IMR-90 (cell line): ENCODE results near the gene ARMC6.

Source experiments
- CEBPB ChIP-seq: IDR thresholded peaks from 2 replicates; pipeline ENCODE4 v1.6.1; 2012; ENCODE audit warnings: low read depth, low read length, improper control_type of control experiment
- CHD1 ChIP-seq: IDR thresholded peaks from 2 replicates; pipeline ENCODE4 v1.6.1; 2012; ENCODE audit warnings: low read depth, low read length, improper control_type of control experiment
- CTCF ChIP-seq: conservative IDR thresholded peaks from 2 replicates; pipeline ENCODE4 v1.5.1; 2012; ENCODE audit warnings: mild to moderate bottlenecking, low read depth, low read length, improper control_type of control experiment
- FOS ChIP-seq: fragments of 150-350 bp; IDR thresholded peaks from 2 replicates; pipeline ENCODE4 v1.6.1; 2016; ENCODE audit warnings: low read depth, low read length
- MAFK ChIP-seq: IDR thresholded peaks from 2 replicates; pipeline ENCODE4 v1.6.1; 2012; ENCODE audit warnings: low read depth, low read length, improper control_type of control experiment
- MAZ ChIP-seq: IDR thresholded peaks from 2 replicates; pipeline ENCODE4 v1.6.1; 2012; ENCODE audit warnings: low read depth, mild to moderate bottlenecking, low read length, improper control_type of control experiment, moderate library complexity, borderline replicate concordance
- MXI1 ChIP-seq: IDR thresholded peaks from 2 replicates; pipeline ENCODE4 v1.6.1; 2012; ENCODE audit warnings: low read depth, mild to moderate bottlenecking, low read length, moderate library complexity, borderline replicate concordance
- POLR2A ChIP-seq: IDR thresholded peaks from 2 replicates; pipeline ENCODE4 v1.6.1; 2012; ENCODE audit warnings: mild to moderate bottlenecking, low read depth, low read length
- RAD21 ChIP-seq: IDR thresholded peaks from 2 replicates; pipeline ENCODE4 v1.6.1; 2012; ENCODE audit warnings: low read length, improper control_type of control experiment

DNA sequence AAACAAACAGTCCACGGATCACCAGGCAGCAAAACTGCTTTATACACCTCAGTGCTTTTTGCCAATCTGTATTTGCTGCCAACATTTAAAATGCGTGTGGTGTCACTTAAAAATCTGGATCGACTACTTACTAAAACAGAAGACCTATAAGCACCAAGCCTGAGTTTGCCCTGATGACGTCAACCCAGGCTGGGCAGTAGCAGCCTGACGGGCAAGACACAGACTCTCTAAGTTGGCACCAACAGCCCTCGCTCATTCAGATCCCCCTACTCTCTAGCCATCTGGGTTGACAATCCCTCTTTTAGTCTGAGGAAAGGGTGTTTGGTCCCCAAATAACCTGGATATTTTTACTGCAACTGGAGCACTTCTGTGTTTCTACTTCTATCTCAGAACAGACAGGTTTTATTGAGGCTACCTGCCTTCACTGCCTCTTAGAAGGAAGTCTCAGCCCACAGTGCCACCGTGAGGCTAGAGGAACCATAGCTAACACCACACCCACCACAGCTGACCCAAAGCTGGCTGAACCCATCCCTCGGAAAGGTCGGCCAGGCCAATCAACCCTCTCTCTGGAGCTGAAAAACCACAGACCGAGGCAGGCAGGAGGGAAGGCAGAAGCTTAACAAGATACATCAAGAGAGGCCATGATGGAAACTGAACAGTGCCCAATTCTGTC, 7.0 kb upstream of the ARMC6 start:
- TF ChIP-seq POLR2A (no peak), RAD21 (no peak), MAZ (no peak), MAFK (no peak), MXI1 (no peak), CTCF (no peak), FOS (no peak), CEBPB (no peak), CHD1 (no peak)
